ENCODE results near the gene MCRIP1.

- TF ChIP-seq SMAD1 (IDR thresholded peaks at IDR 0.05; ENCODE audit: low read depth, partially characterized antibody), result no peak
- no peak for TF ChIP-seq RCOR1 (conservative IDR thresholded peaks at IDR 0.05; ENCODE audit: low read depth, low read length)
- no peak for TF ChIP-seq ZNF384 (IDR thresholded peaks at IDR 0.05; ENCODE audit: borderline replicate concordance, low read depth, low read length)
- TF ChIP-seq SP1 (IDR thresholded peaks at IDR 0.05; ENCODE audit: low read depth, low read length), result no peak
- TF ChIP-seq JUND (IDR thresholded peaks at IDR 0.05; ENCODE audit: low read depth, low read length), result no peak
- TF ChIP-seq POLR2A (IDR thresholded peaks at IDR 0.05; ENCODE audit: low read depth, low read length), result peak; percentile 30
These were observed 26.1 kb upstream of the MCRIP1 start for GRCh38 chr17:81858967-81859905.
